Measurements from ENCODE around the gene RAVER1. TPM values are rescaled to one million over a fixed set of nuclear protein-coding genes. Genes with fewer than 3 reads are reported as not detected.

RAVER1 gene
- total and polyA plus RNA-seq, 2 of the 13 experiments (the other 11 are each of a cell fraction or from before 2014, with no cell fraction given) = 3.6 to 7.9 TPM

- TF ChIP-seq ZNF7 (CRISPR knock-in tag; IDR thresholded peaks at IDR 0.05) = no peak
- TF ChIP-seq EHMT2 (IDR thresholded peaks at IDR 0.05; ENCODE audit: borderline replicate concordance, low read depth, low read length) = no peak
- 0 out of 2 replicates have a peak, but pooled peaks have one; percentile 45 for TF ChIP-seq TFDP2 (CRISPR knock-in tag; IDR thresholded peaks at IDR 0.05)
- no peak for TF ChIP-seq XBP1 (CRISPR knock-in tag; IDR thresholded peaks at IDR 0.05)
- TF ChIP-seq KMT2B (CRISPR knock-in tag; IDR thresholded peaks at IDR 0.05) = no peak; the same call in 1 of the 2 replicates
- TF ChIP-seq ZNF629 (CRISPR knock-in tag; conservative IDR thresholded peaks at IDR 0.05) = no peak
- TF ChIP-seq ZNF224 (CRISPR knock-in tag; IDR thresholded peaks at IDR 0.05) = no peak
- TF ChIP-seq FOXM1 (CRISPR knock-in tag; IDR thresholded peaks at IDR 0.05) = no peak
- peak; percentile 60; the same call in 1 of the 2 replicates for TF ChIP-seq ZNF614 (CRISPR knock-in tag; IDR thresholded peaks at IDR 0.05; ENCODE audit: borderline replicate concordance)
- TF ChIP-seq FOXO4 (CRISPR knock-in tag; conservative IDR thresholded peaks at IDR 0.05) = no peak
- TF ChIP-seq ZFP37 (CRISPR knock-in tag; IDR thresholded peaks at IDR 0.05; ENCODE audit: borderline replicate concordance) = no peak
- 0 out of 2 replicates have a peak, but pooled peaks have one; percentile 73 for TF ChIP-seq ZNF713 (CRISPR knock-in tag; IDR thresholded peaks at IDR 0.05)
- no peak for TF ChIP-seq SNAPC5 (CRISPR knock-in tag; IDR thresholded peaks at IDR 0.05; ENCODE audit: borderline replicate concordance)
- no peak for TF ChIP-seq ZBTB2 (CRISPR knock-in tag; IDR thresholded peaks at IDR 0.05; ENCODE audit: low read depth)
- no peak for TF ChIP-seq ATAD3A (CRISPR knock-in tag; IDR thresholded peaks at IDR 0.05)
- TF ChIP-seq ZHX2 (IDR thresholded peaks at IDR 0.05; ENCODE audit: low read depth) = no peak
- TF ChIP-seq ZHX2 (CRISPR knock-in tag; IDR thresholded peaks at IDR 0.05; ENCODE audit: borderline replicate concordance) = no peak
These were observed 63.8 kb downstream of the RAVER1 start (continued) for GRCh38 chr19:10269333-10270179.

All from HepG2 (cell line).